ENCODE data around the gene PYGB.

PYGB gene

GRCh38 chr20:25274891-25275812 lies 27.3 kb downstream of the PYGB start:
- TF ChIP-seq CTCF (IDR thresholded peaks at IDR 0.05; ENCODE audit: borderline replicate concordance, insufficient read depth, low read depth, low read length), result no peak
- H3K4me3 ChIP-seq (ENCODE audit: low read depth, low read length), result no peak overlapping the region

GRCh38 chr20:25275813-25276532 lies 28.1 kb downstream of the PYGB start:
- H3K4me3 ChIP-seq (ENCODE audit: low read depth, low read length), result no peak overlapping the region
- TF ChIP-seq CTCF (IDR thresholded peaks at IDR 0.05; ENCODE audit: borderline replicate concordance, insufficient read depth, low read depth, low read length), result no peak

GRCh38 chr20:25276533-25277050 lies 28.7 kb downstream of the PYGB start:
- no peak overlapping the region for H3K4me3 ChIP-seq (ENCODE audit: low read depth, low read length)
- TF ChIP-seq CTCF (IDR thresholded peaks at IDR 0.05; ENCODE audit: borderline replicate concordance, insufficient read depth, low read depth, low read length), result no peak

GRCh38 chr20:25277051-25277801 lies 29.3 kb downstream of the PYGB start:
- no peak for TF ChIP-seq CTCF (IDR thresholded peaks at IDR 0.05; ENCODE audit: borderline replicate concordance, insufficient read depth, low read depth, low read length)
- no peak overlapping the region for H3K4me3 ChIP-seq (ENCODE audit: low read depth, low read length)

- no peak for TF ChIP-seq CTCF (IDR thresholded peaks at IDR 0.05; ENCODE audit: borderline replicate concordance, insufficient read depth, low read depth, low read length)
- no peak overlapping the region for H3K4me3 ChIP-seq (ENCODE audit: low read depth, low read length)
These were observed 30.1 kb downstream of the PYGB start for GRCh38 chr20:25277941-25278521.

- H3K4me3 ChIP-seq (ENCODE audit: low read depth, low read length), result no peak overlapping the region
- TF ChIP-seq CTCF (IDR thresholded peaks at IDR 0.05; ENCODE audit: borderline replicate concordance, insufficient read depth, low read depth, low read length), result no peak
These were observed 30.9 kb downstream of the PYGB start for GRCh38 chr20:25278636-25279361.

Measured in GM12875 (cell line).